H9 (cell line): ENCODE measurements around the gene CHTOP. TPM values are rescaled to one million over a fixed set of nuclear protein-coding genes. Genes with fewer than 3 reads are reported as not detected.

Experiments used
- DNase-seq: peaks from one replicate; pipeline ENCODE4 v3.0.0-alpha.2; 2017
- H2AFZ ChIP-seq: one replicate; pipeline ENCODE4 v1.6.1; 2013; ENCODE audit warnings: mild to moderate bottlenecking, low read length, control low read depth, moderate library complexity
- H2AK5ac ChIP-seq: 2 replicates; pipeline ENCODE4 v1.6.1; 2013; ENCODE audit warnings: low read length, control low read depth, mixed read lengths; ENCODE audit not compliant: insufficient read length
- H2BK120ac ChIP-seq: one replicate; pipeline ENCODE4 v1.6.1; 2013; ENCODE audit warnings: low read depth, mild to moderate bottlenecking, low read length, control low read depth, inconsistent platforms; ENCODE audit not compliant: poor library complexity, severe bottlenecking
- H2BK12ac ChIP-seq: 2 replicates; pipeline ENCODE4 v1.6.1; 2013; ENCODE audit warnings: low read length, control low read depth, mixed read lengths, low read depth; ENCODE audit not compliant: insufficient read length
- H2BK15ac ChIP-seq: 2 replicates; pipeline ENCODE4 v1.6.1; 2013; ENCODE audit warnings: low read depth, low read length, control low read depth
- H2BK20ac ChIP-seq: one replicate; pipeline ENCODE4 v1.6.1; 2013; ENCODE audit warnings: low read depth, mild to moderate bottlenecking, low read length, control low read depth, inconsistent platforms; ENCODE audit not compliant: poor library complexity, severe bottlenecking
- H2BK5ac ChIP-seq: 2 replicates; pipeline ENCODE4 v1.6.1; 2013; ENCODE audit warnings: low read length, control low read depth, mixed read lengths; ENCODE audit not compliant: insufficient read length
- H3K14ac ChIP-seq: 2 replicates; pipeline ENCODE4 v1.6.1; 2013; ENCODE audit warnings: low read length, control low read depth; ENCODE audit not compliant: insufficient read depth
- H3K18ac ChIP-seq: 2 replicates; pipeline ENCODE4 v1.6.1; 2013; ENCODE audit warnings: low read depth, mild to moderate bottlenecking, mixed read lengths, low read length, control low read depth; ENCODE audit not compliant: insufficient read length
- H3K23ac ChIP-seq: 2 replicates; pipeline ENCODE4 v1.6.1; 2013; ENCODE audit warnings: low read length, control low read depth, mixed read lengths, low read depth; ENCODE audit not compliant: insufficient read length
- H3K23me2 ChIP-seq: 2 replicates; pipeline ENCODE4 v1.6.1; 2013; ENCODE audit warnings: low read depth, mild to moderate bottlenecking, mixed read lengths, low read length, control low read depth; ENCODE audit not compliant: insufficient read length, poor library complexity, severe bottlenecking
- H3K27ac ChIP-seq: 2 replicates; pipeline ENCODE4 v1.5.1; 2013; ENCODE audit warnings: low read length, control low read depth, mixed read lengths, low read depth; ENCODE audit not compliant: insufficient read length
- H3K27me3 ChIP-seq: 2 replicates; pipeline ENCODE4 v1.6.1; 2013; ENCODE audit warnings: low read length, control low read depth, inconsistent platforms; ENCODE audit not compliant: insufficient read depth
- H3K4ac ChIP-seq: 2 replicates; pipeline ENCODE4 v1.6.1; 2013; ENCODE audit warnings: low read depth, mild to moderate bottlenecking, control low read depth, inconsistent platforms, low read length, moderate library complexity
- H3K4me1 ChIP-seq: 2 replicates; pipeline ENCODE4 v1.6.1; 2013; ENCODE audit warnings: low read length, control low read depth, inconsistent platforms; ENCODE audit not compliant: insufficient read depth
- H3K4me2 ChIP-seq: 2 replicates; pipeline ENCODE4 v1.6.1; 2013; ENCODE audit warnings: low read length, control low read depth, mixed read lengths; ENCODE audit not compliant: insufficient read length, insufficient read depth
- H3K56ac ChIP-seq: 2 replicates; pipeline ENCODE4 v1.6.1; 2013; ENCODE audit warnings: low read depth, mild to moderate bottlenecking, mixed read lengths, low read length, control low read depth; ENCODE audit not compliant: insufficient read length
- H3K79me1 ChIP-seq: 2 replicates; pipeline ENCODE4 v1.6.1; 2013; ENCODE audit warnings: low read depth, mild to moderate bottlenecking, moderate library complexity, low read length, control low read depth, inconsistent platforms; ENCODE audit not compliant: insufficient read depth, poor library complexity, severe bottlenecking
- H3K79me2 ChIP-seq: 2 replicates; pipeline ENCODE4 v1.6.1; 2013; ENCODE audit warnings: low read length, control low read depth, inconsistent platforms; ENCODE audit not compliant: insufficient read depth
- H3K9ac ChIP-seq: 2 replicates; pipeline ENCODE4 v1.6.1; 2013; ENCODE audit warnings: low read length, control low read depth, mixed read lengths; ENCODE audit not compliant: insufficient read length; ENCODE audit errors: extremely low read depth
- H3K9me3 ChIP-seq: one replicate; pipeline ENCODE4 v1.6.1; 2013; ENCODE audit warnings: low read depth, low read length, inconsistent platforms; ENCODE audit not compliant: control insufficient read depth
- H3T11ph ChIP-seq: one replicate; pipeline ENCODE4 v1.6.1; 2013; ENCODE audit warnings: mild to moderate bottlenecking, low read length, control low read depth, inconsistent platforms
- H4K20me1 ChIP-seq: one replicate; pipeline ENCODE4 v1.6.1; 2013; ENCODE audit not compliant: control insufficient read depth, insufficient read length, insufficient read depth
- H4K5ac ChIP-seq: 2 replicates; pipeline ENCODE4 v1.6.1; 2013; ENCODE audit warnings: low read depth, mild to moderate bottlenecking, mixed read lengths, low read length, control low read depth; ENCODE audit not compliant: insufficient read length
- H4K8ac ChIP-seq: replicated peaks from 2 replicates; pipeline ENCODE4 v1.6.1; 2013; ENCODE audit warnings: low read length, control low read depth, mixed read lengths, low read depth; ENCODE audit not compliant: insufficient read length
- H4K91ac ChIP-seq: 2 replicates; pipeline ENCODE4 v1.6.1; 2013; ENCODE audit warnings: low read depth, mild to moderate bottlenecking, moderate library complexity, mixed read lengths, low read length, control low read depth; ENCODE audit not compliant: insufficient read length
- H3K27ac Mint-ChIP-seq, 3 experiments: 2 replicates in 2 of 3; 3 replicates in 1 of 3; pipeline ENCODE4 v1.8.0; 2020 to 2021; ENCODE audit warnings: mixed read lengths in 3 of 3, mild to moderate bottlenecking in 1 of 3, moderate library complexity in 1 of 3
- H3K27me3 Mint-ChIP-seq: 2 replicates; pipeline ENCODE4 v1.8.0; 2021; ENCODE audit warnings: low read depth, mild to moderate bottlenecking, moderate library complexity, mixed read lengths
- H3K36me3 Mint-ChIP-seq, 3 experiments: 2 replicates in 2 of 3; 3 replicates in 1 of 3; pipeline ENCODE4 v1.8.0; 2020 to 2021; ENCODE audit warnings: low read depth in 3 of 3, mixed read lengths in 3 of 3; ENCODE audit not compliant: insufficient read depth in 1 of 3
- H3K4me1 Mint-ChIP-seq, 2 experiments: 2 replicates each; pipeline ENCODE4 v1.8.0; 2020; ENCODE audit warnings: mixed read lengths in 2 of 2
- H3K4me3 Mint-ChIP-seq, 2 experiments: 2 replicates in 1 of 2; 3 replicates in 1 of 2; pipeline ENCODE4 v1.8.0; 2020 to 2021; ENCODE audit warnings: mild to moderate bottlenecking in 2 of 2, mixed read lengths in 2 of 2, moderate library complexity in 1 of 2
- H3K9me3 Mint-ChIP-seq, 2 experiments: 2 replicates in 1 of 2; 3 replicates in 1 of 2; pipeline ENCODE4 v1.8.0; 2020; ENCODE audit warnings: mild to moderate bottlenecking in 2 of 2, mixed read lengths in 2 of 2, moderate library complexity in 1 of 2
- whole genome bisulfite sequencing: extraction: QIAGEN DNeasy Blood & Tissue Kit; methylation state at CpG from one replicate; pipeline ENCODE4 v1.1.7; 2013; ENCODE audit warnings: missing lambda C conversion rate, low lambda C conversion rate, mixed read lengths; ENCODE audit not compliant: insufficient read length; ENCODE audit errors: extremely low coverage; 5-methylcytosine and 5-hydroxymethylcytosine counted together
- total RNA-seq: library from RNA; stranded (reverse); gene quantifications from 2 replicates; pipeline ENCODE4 v1.2.1, GENCODE V29; 2021
- TF ChIP-seq, protein P1 (sequence below): fragments of 200-600 bp; sonication (generic); conservative IDR thresholded peaks from 3 replicates; pipeline ENCODE4 v1.8.0; 2021; ENCODE audit warnings: antibody characterized with exemption, mild to moderate bottlenecking

Gene CHTOP
- total RNA-seq, 1 experiment from 2014 or later = 126 TPM

- H3K36me3 Mint-ChIP-seq = peaks cover 39 to 67% (median 54%) of the 10 kb centered on the region in 3 experiments
- Histone ChIP-seq H2AK5ac (no peak overlapping the region), H3K4ac (no peak overlapping the region), H3K23me2 (peaks cover 12% of the 10 kb centered on the region), H3K56ac (no peak overlapping the region), H3K18ac (no peak overlapping the region), H3K23ac (no peak overlapping the region), H4K8ac (no peak overlapping the region), H3T11ph (no peak overlapping the region), H3K27ac (no peak overlapping the region), H3K79me1 (no peaks in the 10 kb centered on the region), H2BK15ac (no peak overlapping the region), H2BK12ac (no peak overlapping the region), H3K9me3 (no peaks in the 10 kb centered on the region), H2AFZ (no peak overlapping the region), H4K5ac (no peak overlapping the region), H3K14ac (no peak overlapping the region), H3K4me1 (no peaks in the 10 kb centered on the region), H3K79me2 (peaks cover 4% of the 10 kb centered on the region; the same call in 1 of the 2 replicates), H2BK5ac (no peak overlapping the region), H4K91ac (no peak overlapping the region), H4K20me1 (no peaks in the 10 kb centered on the region), H2BK120ac (no peak overlapping the region), H3K27me3 (no peaks in the 10 kb centered on the region), H3K9ac (no peak overlapping the region), H3K4me2 (no peak overlapping the region), H2BK20ac (no peak overlapping the region)
- no peaks in the 10 kb centered on the region for H3K27me3 Mint-ChIP-seq
- peak overlapping the region in 2 of 3 experiments; percentile 63 to 83; a peak in 2 of 7 replicates for H3K27ac Mint-ChIP-seq
- WGBS = no CpG with 5 or more reads among the region's 7 CpGs
- H3K4me1 Mint-ChIP-seq = peaks cover 13 to 16% of the 10 kb centered on the region in 2 experiments
- H3K4me3 Mint-ChIP-seq = peak overlapping the region; percentile 75 to 99
- TF ChIP-seq, protein P1, sequence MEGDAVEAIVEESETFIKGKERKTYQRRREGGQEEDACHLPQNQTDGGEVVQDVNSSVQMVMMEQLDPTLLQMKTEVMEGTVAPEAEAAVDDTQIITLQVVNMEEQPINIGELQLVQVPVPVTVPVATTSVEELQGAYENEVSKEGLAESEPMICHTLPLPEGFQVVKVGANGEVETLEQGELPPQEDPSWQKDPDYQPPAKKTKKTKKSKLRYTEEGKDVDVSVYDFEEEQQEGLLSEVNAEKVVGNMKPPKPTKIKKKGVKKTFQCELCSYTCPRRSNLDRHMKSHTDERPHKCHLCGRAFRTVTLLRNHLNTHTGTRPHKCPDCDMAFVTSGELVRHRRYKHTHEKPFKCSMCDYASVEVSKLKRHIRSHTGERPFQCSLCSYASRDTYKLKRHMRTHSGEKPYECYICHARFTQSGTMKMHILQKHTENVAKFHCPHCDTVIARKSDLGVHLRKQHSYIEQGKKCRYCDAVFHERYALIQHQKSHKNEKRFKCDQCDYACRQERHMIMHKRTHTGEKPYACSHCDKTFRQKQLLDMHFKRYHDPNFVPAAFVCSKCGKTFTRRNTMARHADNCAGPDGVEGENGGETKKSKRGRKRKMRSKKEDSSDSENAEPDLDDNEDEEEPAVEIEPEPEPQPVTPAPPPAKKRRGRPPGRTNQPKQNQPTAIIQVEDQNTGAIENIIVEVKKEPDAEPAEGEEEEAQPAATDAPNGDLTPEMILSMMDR = no peak
- no peak for DNase-seq
- peaks cover 0 to 3% of the 10 kb centered on the region in 2 experiments; a peak in 1 of 5 replicates for H3K9me3 Mint-ChIP-seq
These were observed 2.0 kb downstream of the CHTOP start for GRCh38 chr1:153635872-153636271.
